Measurements from ENCODE around the gene UBE2E2.
A peak's percentile ranks its signal among the peaks of the same experiment; 100 is the strongest.

Gene UBE2E2

GRCh38 chr3:23256741-23257435 is 53.8 kb downstream of the UBE2E2 start:
- no peaks in the 10 kb centered on the region for H3K27me3 ChIP-seq (ENCODE audit: low read depth)
- H3K36me3 ChIP-seq (replicated peaks) = no peaks in the 10 kb centered on the region
- peaks cover 6% of the 10 kb centered on the region for H3K4me1 ChIP-seq
- in situ Hi-C loops (cut with MboI; ENCODE audit: low sequenced_read_pairs) = no loop called here
- no peak overlapping the region for H3K4me3 ChIP-seq
- DNase-seq (ENCODE audit: low spot score in 2 of 2) = no peak
- no peaks in the 10 kb centered on the region for H3K9me3 ChIP-seq

- Histone ChIP-seq H3K4me1 (peaks cover 13% of the 10 kb centered on the region), H3K4me3 (no peak overlapping the region), H3K36me3 (replicated peaks) (no peaks in the 10 kb centered on the region), H3K27me3 (ENCODE audit: low read depth) (no peaks in the 10 kb centered on the region), H3K9me3 (no peaks in the 10 kb centered on the region)
- no peak for DNase-seq (ENCODE audit: low spot score in 2 of 2)
- in situ Hi-C loops (cut with MboI; ENCODE audit: low sequenced_read_pairs) = no loop called here
These were observed 55.0 kb downstream of the UBE2E2 start for GRCh38 chr3:23258110-23258509.

GRCh38 chr3:23259515-23259914 is 56.4 kb downstream of the UBE2E2 start:
- H3K36me3 ChIP-seq (replicated peaks) = no peaks in the 10 kb centered on the region
- no peaks in the 10 kb centered on the region for H3K27me3 ChIP-seq (ENCODE audit: low read depth)
- no peak for DNase-seq (ENCODE audit: low spot score in 2 of 2)
- H3K9me3 ChIP-seq = no peaks in the 10 kb centered on the region
- in situ Hi-C loops (cut with MboI; ENCODE audit: low sequenced_read_pairs) = no loop called here
- H3K4me3 ChIP-seq = no peak overlapping the region
- H3K4me1 ChIP-seq = peaks cover 11% of the 10 kb centered on the region

- Histone ChIP-seq H3K9me3 (no peaks in the 10 kb centered on the region), H3K36me3 (replicated peaks) (no peaks in the 10 kb centered on the region), H3K4me3 (no peak overlapping the region), H3K27me3 (ENCODE audit: low read depth) (no peaks in the 10 kb centered on the region), H3K4me1 (peaks cover 8% of the 10 kb centered on the region; the same call in 1 of the 2 replicates)
- in situ Hi-C loops (cut with MboI; ENCODE audit: low sequenced_read_pairs) = no loop called here
- DNase-seq (ENCODE audit: low spot score in 2 of 2) = no peak
These were observed 59.6 kb downstream of the UBE2E2 start for GRCh38 chr3:23262766-23263165.

- Histone ChIP-seq H3K27me3 (ENCODE audit: low read depth) (no peaks in the 10 kb centered on the region), H3K4me3 (no peak overlapping the region), H3K9me3 (no peaks in the 10 kb centered on the region), H3K4me1 (peaks cover 8% of the 10 kb centered on the region; the same call in 1 of the 2 replicates), H3K36me3 (replicated peaks) (no peaks in the 10 kb centered on the region)
- in situ Hi-C loops (cut with MboI; ENCODE audit: low sequenced_read_pairs) = no loop called here
- no peak for DNase-seq (ENCODE audit: low spot score in 2 of 2)
These were observed 60.7 kb downstream of the UBE2E2 start for GRCh38 chr3:23263796-23264195.

GRCh38 chr3:23264413-23264812 is 61.3 kb downstream of the UBE2E2 start:
- DNase-seq (ENCODE audit: low spot score in 2 of 2) = no peak
- Histone ChIP-seq H3K36me3 (replicated peaks) (no peaks in the 10 kb centered on the region), H3K4me3 (no peak overlapping the region), H3K4me1 (peaks cover 8% of the 10 kb centered on the region; the same call in 1 of the 2 replicates), H3K9me3 (no peaks in the 10 kb centered on the region), H3K27me3 (ENCODE audit: low read depth) (no peaks in the 10 kb centered on the region)
- in situ Hi-C loops (cut with MboI; ENCODE audit: low sequenced_read_pairs) = no loop called here

- no peaks in the 10 kb centered on the region for H3K9me3 ChIP-seq
- H3K4me3 ChIP-seq = no peak overlapping the region
- H3K27me3 ChIP-seq (ENCODE audit: low read depth) = no peaks in the 10 kb centered on the region
- in situ Hi-C loops (cut with MboI; ENCODE audit: low sequenced_read_pairs) = no loop called here
- no peaks in the 10 kb centered on the region for H3K36me3 ChIP-seq (replicated peaks)
- no peak for DNase-seq (ENCODE audit: low spot score in 2 of 2)
- no peaks in the 10 kb centered on the region for H3K4me1 ChIP-seq
These were observed 67.3 kb downstream of the UBE2E2 start for GRCh38 chr3:23270423-23270822.

- no peak overlapping the region for H3K4me3 ChIP-seq
- DNase-seq (ENCODE audit: low spot score in 2 of 2) = no peak
- in situ Hi-C loops (cut with MboI; ENCODE audit: low sequenced_read_pairs) = no loop called here
- H3K36me3 ChIP-seq (replicated peaks) = no peaks in the 10 kb centered on the region
- peaks cover 3% of the 10 kb centered on the region for H3K4me1 ChIP-seq
- no peaks in the 10 kb centered on the region for H3K9me3 ChIP-seq
- H3K27me3 ChIP-seq (ENCODE audit: low read depth) = no peaks in the 10 kb centered on the region
These were observed 69.0 kb downstream of the UBE2E2 start for GRCh38 chr3:23271876-23272741.

GRCh38 chr3:23272820-23273219 is 69.7 kb downstream of the UBE2E2 start:
- in situ Hi-C loops (cut with MboI; ENCODE audit: low sequenced_read_pairs) = no loop called here

GRCh38 chr3:23275061-23275460 is 71.9 kb downstream of the UBE2E2 start:
- DNase-seq (ENCODE audit: low spot score in 2 of 2) = no peak
- in situ Hi-C loops (cut with MboI; ENCODE audit: low sequenced_read_pairs) = no loop called here

More at GRCh38 chr3:23272820-23273219, 69.7 kb downstream of the UBE2E2 start:
- Histone ChIP-seq H3K4me3 (no peak overlapping the region), H3K36me3 (replicated peaks) (no peaks in the 10 kb centered on the region), H3K27me3 (ENCODE audit: low read depth) (no peaks in the 10 kb centered on the region), H3K9me3 (no peaks in the 10 kb centered on the region), H3K4me1 (peaks cover 10% of the 10 kb centered on the region)
- no peak for DNase-seq (ENCODE audit: low spot score in 2 of 2)

GRCh38 chr3:23275814-23276213 is 72.7 kb downstream of the UBE2E2 start:
- no peak for DNase-seq (ENCODE audit: low spot score in 2 of 2)
- no peaks in the 10 kb centered on the region for H3K9me3 ChIP-seq
- H3K4me1 ChIP-seq = peaks cover 22% of the 10 kb centered on the region
- H3K4me3 ChIP-seq = no peak overlapping the region
- H3K36me3 ChIP-seq (replicated peaks) = no peaks in the 10 kb centered on the region
- in situ Hi-C loops (cut with MboI; ENCODE audit: low sequenced_read_pairs) = no loop called here
- H3K27me3 ChIP-seq (ENCODE audit: low read depth) = no peaks in the 10 kb centered on the region; the same call in 1 of the 2 replicates

More at GRCh38 chr3:23275061-23275460, 71.9 kb downstream of the UBE2E2 start:
- Histone ChIP-seq H3K27me3 (ENCODE audit: low read depth) (no peaks in the 10 kb centered on the region; the same call in 1 of the 2 replicates), H3K4me3 (no peak overlapping the region), H3K9me3 (no peaks in the 10 kb centered on the region), H3K4me1 (peaks cover 15% of the 10 kb centered on the region), H3K36me3 (replicated peaks) (no peaks in the 10 kb centered on the region)

- DNase-seq (ENCODE audit: low spot score in 2 of 2) = no peak
- peaks cover 34% of the 10 kb centered on the region for H3K4me1 ChIP-seq
- H3K27me3 ChIP-seq (ENCODE audit: low read depth) = no peaks in the 10 kb centered on the region; the same call in 1 of the 2 replicates
- no peak overlapping the region for H3K4me3 ChIP-seq
- in situ Hi-C loops (cut with MboI; ENCODE audit: low sequenced_read_pairs) = no loop called here
- H3K9me3 ChIP-seq = no peaks in the 10 kb centered on the region
- H3K36me3 ChIP-seq (replicated peaks) = no peaks in the 10 kb centered on the region
These were observed 74.0 kb downstream of the UBE2E2 start for GRCh38 chr3:23276913-23277658.

- Histone ChIP-seq H3K4me3 (no peak overlapping the region), H3K9me3 (no peaks in the 10 kb centered on the region), H3K4me1 (peaks cover 36% of the 10 kb centered on the region), H3K27me3 (ENCODE audit: low read depth) (no peaks in the 10 kb centered on the region; the same call in 1 of the 2 replicates), H3K36me3 (replicated peaks) (no peaks in the 10 kb centered on the region)
- DNase-seq (ENCODE audit: low spot score in 2 of 2) = peak in 1 of 2 experiments; percentile 57
- in situ Hi-C loops (cut with MboI; ENCODE audit: low sequenced_read_pairs) = no loop called here
These were observed 74.6 kb downstream of the UBE2E2 start for GRCh38 chr3:23277688-23278087.

Data from HAP-1 (cell line).